MM.1S (cell line): ENCODE measurements around the gene IL36B.

Experiments
- DNase-seq: peaks from one replicate; pipeline ENCODE4 v3.0.0-alpha.2; 2015
- H2AFZ ChIP-seq: fragments of 300-600 bp; sonication (generic); 2 replicates; pipeline ENCODE4 v1.6.0; 2016; ENCODE audit warnings: antibody characterized with exemption, low read length
- H3F3A ChIP-seq: fragments of 300-600 bp; sonication (generic); 2 replicates; pipeline ENCODE4 v1.6.1; 2016; ENCODE audit warnings: mild to moderate bottlenecking, antibody characterized with exemption, low read length, moderate library complexity, mixed read lengths; ENCODE audit not compliant: insufficient read depth
- H3K27ac ChIP-seq: fragments of 300-600 bp; sonication (generic); 2 replicates; pipeline ENCODE4 v1.5.1; 2016; ENCODE audit warnings: mild to moderate bottlenecking, low read length
- H3K27me3 ChIP-seq: fragments of 300-600 bp; sonication (generic); replicated peaks from 2 replicates; pipeline ENCODE4 v1.6.0; 2016; ENCODE audit warnings: low read length; ENCODE audit not compliant: insufficient read depth
- H3K36me3 ChIP-seq: fragments of 300-600 bp; sonication (generic); replicated peaks from 2 replicates; pipeline ENCODE4 v1.6.1; 2016; ENCODE audit warnings: mild to moderate bottlenecking, low read length, mixed read lengths; ENCODE audit not compliant: insufficient read depth
- H3K4me1 ChIP-seq: fragments of 300-600 bp; sonication (generic); 2 replicates; pipeline ENCODE4 v1.6.1; 2016; ENCODE audit warnings: low read length, mixed read lengths
- H3K4me2 ChIP-seq: fragments of 300-600 bp; sonication (generic); 2 replicates; pipeline ENCODE4 v1.6.0; 2016; ENCODE audit warnings: low read depth, low read length
- H3K4me3 ChIP-seq: fragments of 300-600 bp; sonication (generic); 2 replicates; pipeline ENCODE4 v1.5.1; 2016; ENCODE audit warnings: low read length, mixed read lengths
- H3K79me2 ChIP-seq: fragments of 300-600 bp; sonication (generic); 2 replicates; pipeline ENCODE4 v1.6.1; 2016; ENCODE audit warnings: mixed run types, low read length, mixed read lengths
- H3K9ac ChIP-seq: fragments of 300-600 bp; sonication (generic); 2 replicates; pipeline ENCODE4 v1.6.1; 2016; ENCODE audit warnings: low read length, mixed read lengths
- H3K9me2 ChIP-seq: fragments of 300-600 bp; sonication (generic); replicated peaks from 2 replicates; pipeline ENCODE4 v1.6.1; 2016; ENCODE audit warnings: mild to moderate bottlenecking, low read length, mixed read lengths; ENCODE audit not compliant: insufficient read depth
- H3K9me3 ChIP-seq: fragments of 300-600 bp; sonication (generic); replicated peaks from 2 replicates; pipeline ENCODE4 v1.6.1; 2016; ENCODE audit warnings: mild to moderate bottlenecking, low read length, mixed read lengths; ENCODE audit not compliant: insufficient read depth
- H4K20me1 ChIP-seq: fragments of 300-600 bp; sonication (generic); 2 replicates; pipeline ENCODE4 v1.6.1; 2016; ENCODE audit warnings: mild to moderate bottlenecking, low read length, moderate library complexity, mixed read lengths; ENCODE audit not compliant: insufficient read depth
- CTCF ChIP-seq: fragments of 300-600 bp; sonication (generic); IDR thresholded peaks from 2 replicates; pipeline ENCODE4 v1.5.1; 2016; ENCODE audit warnings: antibody characterized with exemption, low read length, mixed read lengths
- EZH2 ChIP-seq: fragments of 300-600 bp; sonication (generic); optimal IDR thresholded peaks from 2 replicates; pipeline ENCODE3; 2017; ENCODE audit warnings: low read depth, mild to moderate bottlenecking, antibody characterized with exemption, low read length, mixed read lengths
- EZH2phosphoT487 ChIP-seq: fragments of 300-600 bp; sonication (generic); IDR thresholded peaks from 2 replicates; pipeline ENCODE4 v1.6.1; 2018; ENCODE audit warnings: antibody characterized with exemption, low read length

IL36B gene

DNA sequence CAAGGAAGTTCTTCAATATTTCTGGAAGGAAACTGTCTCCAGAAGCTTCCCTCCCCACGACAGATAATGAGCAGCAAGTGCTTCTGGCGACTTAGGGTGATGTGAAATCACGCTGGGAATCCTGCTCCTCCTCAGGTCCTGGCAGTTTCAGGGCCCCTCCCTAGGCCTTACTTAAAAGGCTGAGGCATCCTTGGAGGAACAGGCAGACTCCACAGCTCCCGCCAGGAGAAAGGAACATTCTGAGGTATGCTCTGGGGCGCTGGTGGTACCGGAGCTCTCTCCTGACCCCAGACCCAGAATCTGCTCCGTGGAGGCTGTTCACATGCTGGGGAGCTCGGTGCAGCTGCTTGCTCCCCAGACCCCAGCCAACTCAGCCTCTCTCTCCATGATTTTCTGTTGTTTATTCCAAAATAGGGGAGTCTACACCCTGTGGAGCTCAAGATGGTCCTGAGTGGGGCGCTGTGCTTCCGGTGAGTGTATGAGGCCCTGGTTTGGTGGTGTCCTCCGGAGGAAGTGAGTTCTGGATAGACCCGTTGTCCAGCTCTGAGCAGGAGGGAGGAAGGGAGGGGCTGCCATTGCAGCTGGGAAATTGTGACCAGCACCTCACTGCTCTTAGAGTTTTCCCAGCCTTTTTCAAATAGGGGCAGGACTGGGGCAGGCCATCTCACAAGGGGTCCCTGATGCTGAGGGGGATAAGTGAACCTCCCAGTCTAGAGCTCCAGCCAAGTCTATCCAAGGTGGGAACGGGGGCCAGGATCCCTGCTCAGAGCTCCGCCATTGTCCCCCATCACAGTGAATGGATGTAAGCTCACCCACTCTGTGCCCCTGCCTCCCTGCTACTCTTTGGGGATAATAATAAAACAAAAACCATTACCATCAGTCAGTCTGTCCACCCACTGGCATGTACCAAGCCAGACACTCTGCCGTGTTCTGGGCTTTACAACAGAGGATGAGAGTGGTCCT lies 6.6 kb upstream of the IL36B start, which contains the start of gene IL36RN:
Gene IL36RN (plus strand): TSS at position 201 of the 963 bp plus-strand sequence. CDS start 241 bp downstream, at position 442.
- Histone ChIP-seq H3K36me3 (no peaks in the 10 kb centered on the region), H3F3A (no peaks in the 10 kb centered on the region), H3K27ac (no peak within 1 kb of the TSS), H3K4me3 (no peak within 1 kb of the TSS), H3K4me1 (peaks cover under 1% of the 10 kb centered on the region), H3K4me2 (no peak within 1 kb of the TSS), H3K27me3 (no peaks in the 10 kb centered on the region), H3K9ac (no peak within 1 kb of the TSS), H3K79me2 (no peaks in the 10 kb centered on the region), H2AFZ (no peak within 1 kb of the TSS), H3K9me3 (no peaks in the 10 kb centered on the region; the same call in 1 of the 2 replicates), H3K9me2 (no peaks in the 10 kb centered on the region), H4K20me1 (no peaks in the 10 kb centered on the region)
- DNase-seq: no peak
- TF ChIP-seq EZH2phosphoT487 (no peak), CTCF (no peak), EZH2 (no peak)

GRCh38 chr2:113058411-113058994 lies 5.8 kb upstream of the IL36B start:
- no peak overlapping the region for H2AFZ ChIP-seq
- no peak for TF ChIP-seq CTCF
- TF ChIP-seq EZH2: no peak
- no peak for TF ChIP-seq EZH2phosphoT487
- no peaks in the 10 kb centered on the region for H4K20me1 ChIP-seq
- no peak overlapping the region for H3K4me2 ChIP-seq
- no peaks in the 10 kb centered on the region for H3K36me3 ChIP-seq
- H3K9me2 ChIP-seq: no peaks in the 10 kb centered on the region
- peaks cover 7% of the 10 kb centered on the region for H3F3A ChIP-seq
- no peak for DNase-seq
- no peak overlapping the region for H3K27ac ChIP-seq
- no peak overlapping the region for H3K9ac ChIP-seq
- H3K79me2 ChIP-seq: no peaks in the 10 kb centered on the region
- peaks cover 8% of the 10 kb centered on the region for H3K4me1 ChIP-seq
- no peaks in the 10 kb centered on the region; the same call in 1 of the 2 replicates for H3K9me3 ChIP-seq
- no peaks in the 10 kb centered on the region for H3K27me3 ChIP-seq
- H3K4me3 ChIP-seq: no peak overlapping the region

GRCh38 chr2:113057117-113057516 lies 4.5 kb upstream of the IL36B start:
- H3K9ac ChIP-seq: no peak overlapping the region
- no peak overlapping the region for H3K4me3 ChIP-seq
- peaks cover 10% of the 10 kb centered on the region for H3F3A ChIP-seq
- DNase-seq: no peak
- no peak overlapping the region for H2AFZ ChIP-seq
- no peaks in the 10 kb centered on the region for H3K9me2 ChIP-seq
- H4K20me1 ChIP-seq: no peaks in the 10 kb centered on the region
- no peaks in the 10 kb centered on the region for H3K36me3 ChIP-seq
- H3K9me3 ChIP-seq: no peaks in the 10 kb centered on the region; the same call in 1 of the 2 replicates
- H3K79me2 ChIP-seq: no peaks in the 10 kb centered on the region
- H3K4me2 ChIP-seq: no peak overlapping the region
- TF ChIP-seq EZH2: no peak
- TF ChIP-seq CTCF: no peak
- TF ChIP-seq EZH2phosphoT487: no peak
- H3K4me1 ChIP-seq: peaks cover 12% of the 10 kb centered on the region
- no peak overlapping the region for H3K27ac ChIP-seq
- no peaks in the 10 kb centered on the region for H3K27me3 ChIP-seq
